Thyroid gland (tissue), 4 donors: ENCODE measurements around the gene BLOC1S5. TPM values are rescaled to one million over a fixed set of nuclear protein-coding genes. Genes with fewer than 3 reads are reported as not detected.

ENCODE experiments used
- DNase-seq, 2 donors: peaks; one replicate each; pipeline ENCODE4 v3.0.0-alpha.2; 2019
- H3K27ac ChIP-seq, 3 donors: fragments of 200-600 bp; sonication (generic); 1 replicate in 2 of 3; 2 replicates in 1 of 3; pipeline ENCODE4 v1.5.1; 2016 to 2019; ENCODE audit warnings: mild to moderate bottlenecking in 1 of 3, moderate library complexity in 1 of 3
- H3K27me3 ChIP-seq: fragments of 200-600 bp; sonication (generic); one replicate; pipeline ENCODE4 v1.5.1; 2019
- H3K36me3 ChIP-seq, 2 donors: fragments of 200-600 bp; sonication (generic); one replicate each; pipeline ENCODE4 v1.5.1; 2016 to 2019
- H3K4me1 ChIP-seq, 2 donors: fragments of 200-600 bp; sonication (generic); one replicate each; pipeline ENCODE4 v1.5.1; 2017 to 2019
- H3K4me3 ChIP-seq, 3 donors: fragments of 200-600 bp; sonication (generic); replicated peaks in 1 of 3; 1 replicate in 2 of 3; 2 replicates in 1 of 3; pipeline ENCODE4 v1.5.1; 2016; ENCODE audit warnings: mild to moderate bottlenecking in 1 of 3
- H3K9me3 ChIP-seq: fragments of 200-600 bp; sonication (generic); one replicate; pipeline ENCODE4 v1.5.1; 2017
- CTCF ChIP-seq, 6 experiments: fragments of 200-600 bp in 3 of 6; fragments of 450-650 bp in 3 of 6; sonication (generic) in 3 of 6; IDR thresholded peaks; one replicate each; pipeline ENCODE4 v1.5.1; 2016 to 2019; ENCODE audit warnings: antibody characterized with exemption in 6 of 6, mild to moderate bottlenecking in 2 of 6, inconsistent platforms in 1 of 6, moderate library complexity in 1 of 6
- POLR2A ChIP-seq, 2 donors: fragments of 450-650 bp; IDR thresholded peaks; one replicate each; pipeline ENCODE4 v1.6.1; 2017; ENCODE audit warnings: antibody characterized with exemption in 2 of 2, mild to moderate bottlenecking in 2 of 2, moderate library complexity in 1 of 2
- WGBS, 2 donors: methylation state at CpG; one replicate each; pipeline ENCODE4 v1.1.5; 2017; 5-methylcytosine and 5-hydroxymethylcytosine counted together
- intact Hi-C: fragments of 100-400 bp; cut with DNase I; formaldehyde crosslinking; loops from one replicate; pipeline ENCODE4 v1.15.1; 2023
- total RNA-seq, 4 donors: library from RNA; depleted of rRNA; stranded (reverse); fragments of >200 nt; gene quantifications; one replicate each; pipeline ENCODE4 v1.2.3, GENCODE V29; 2016

BLOC1S5 gene
- total RNA-seq, 4 donors from 2014 or later = 15.2 to 27.7 (median 19.9) TPM

GRCh38 chr6:8082954-8083858 lies 19.0 kb upstream of the BLOC1S5 start:
- peaks cover 0 to 15% of the 10 kb centered on the region in 2 donors for H3K4me1 ChIP-seq
- no peak overlapping the region for H3K27ac ChIP-seq
- intact Hi-C loops = no loop called here
- no peaks in the 10 kb centered on the region for H3K27me3 ChIP-seq
- no peak for DNase-seq
- TF ChIP-seq POLR2A (IDR thresholded peaks at IDR 0.05) = no peak
- TF ChIP-seq CTCF (IDR thresholded peaks at IDR 0.05) = no peak
- no peak overlapping the region for H3K4me3 ChIP-seq
- WGBS, 2 donors = 76 to 89% methylated on average over 11 of the region's 11 CpGs
- peaks cover 0 to 1% of the 10 kb centered on the region in 2 donors for H3K36me3 ChIP-seq
- no peaks in the 10 kb centered on the region for H3K9me3 ChIP-seq

- peaks cover 0 to 15% of the 10 kb centered on the region in 2 donors for H3K4me1 ChIP-seq
- DNase-seq = no peak
- no peak for TF ChIP-seq POLR2A (IDR thresholded peaks at IDR 0.05)
- no peak for TF ChIP-seq CTCF (IDR thresholded peaks at IDR 0.05)
- H3K9me3 ChIP-seq = no peaks in the 10 kb centered on the region
- H3K36me3 ChIP-seq = no peaks in the 10 kb centered on the region
- intact Hi-C loops = no loop called here
- WGBS, 2 donors = 89 to 93% methylated on average over 1 of the region's 1 CpG
- H3K27me3 ChIP-seq = no peaks in the 10 kb centered on the region
- no peak overlapping the region for H3K27ac ChIP-seq
- H3K4me3 ChIP-seq = no peak overlapping the region
Measured at GRCh38 chr6:8082572-8082953, 18.4 kb upstream of the BLOC1S5 start.

GRCh38 chr6:8080362-8081151 lies 16.4 kb upstream of the BLOC1S5 start:
- no peak for DNase-seq
- intact Hi-C loops = no loop called here
- 74 to 80% methylated on average over 4 of the region's 4 CpGs for WGBS, 2 donors
- H3K4me3 ChIP-seq = no peak overlapping the region
- H3K4me1 ChIP-seq = peaks cover 0 to 15% of the 10 kb centered on the region in 2 donors
- TF ChIP-seq CTCF (IDR thresholded peaks at IDR 0.05) = no peak
- TF ChIP-seq POLR2A (IDR thresholded peaks at IDR 0.05) = no peak
- no peaks in the 10 kb centered on the region for H3K9me3 ChIP-seq
- no peaks in the 10 kb centered on the region for H3K36me3 ChIP-seq
- no peaks in the 10 kb centered on the region for H3K27me3 ChIP-seq
- H3K27ac ChIP-seq = no peak overlapping the region

GRCh38 chr6:8079126-8079525 lies 14.9 kb upstream of the BLOC1S5 start:
- Histone ChIP-seq H3K4me3 (no peak overlapping the region), H3K27me3 (no peaks in the 10 kb centered on the region), H3K4me1 (peaks cover 0 to 5% of the 10 kb centered on the region in 2 donors), H3K27ac (no peak overlapping the region), H3K9me3 (no peaks in the 10 kb centered on the region), H3K36me3 (no peaks in the 10 kb centered on the region)
- DNase-seq = no peak
- WGBS, 2 donors = 92 to 95% methylated on average over 2 of the region's 2 CpGs
- intact Hi-C loops = no loop called here
- TF ChIP-seq CTCF (IDR thresholded peaks at IDR 0.05) (no peak), POLR2A (IDR thresholded peaks at IDR 0.05) (no peak)
